K562 (cell line): ENCODE measurements around the gene KLC1.

Source experiments
- CC2D1A ChIP-seq: fragments of 450-650 bp; IDR thresholded peaks from 2 replicates; pipeline ENCODE4 v1.6.1; 2017; ENCODE audit warnings: mild to moderate bottlenecking
- ERF ChIP-seq: fragments of 450-650 bp; formaldehyde crosslinking; IDR thresholded peaks from 2 replicates; pipeline ENCODE4 v1.4.0; 2020; ENCODE audit warnings: mild to moderate bottlenecking, mixed read lengths
- FOSL1 ChIP-seq: fragments of 200-800 bp; sonication (Bioruptor generic); conservative IDR thresholded peaks from 2 replicates; pipeline ENCODE4 v1.6.1; 2016; ENCODE audit warnings: missing genetic modification characterization, missing compliant biosample characterization
- HSF4 ChIP-seq: fragments of 250-450 bp; sonication (Bioruptor Pico); IDR thresholded peaks from 2 replicates; pipeline ENCODE4 v2.1.2; 2022; ENCODE audit warnings: mild to moderate bottlenecking, moderate library complexity, borderline replicate concordance
- NR2C2 ChIP-seq, 2 experiments: fragments of 200-800 bp in 1 of 2; sonication (Bioruptor generic) in 1 of 2; sonication (generic) in 1 of 2; formaldehyde crosslinking in 1 of 2; IDR thresholded peaks; 2 replicates each; pipeline versions ENCODE4 v1.6.1 to v1.8.0; 2016 to 2022; ENCODE audit warnings: mild to moderate bottlenecking in 1 of 2, missing compliant biosample characterization in 1 of 2, missing genetic modification characterization in 1 of 2, missing genetic modification reagents in 1 of 2
- PCBP2 ChIP-seq: fragments of 200-400 bp; formaldehyde crosslinking; IDR thresholded peaks from 2 replicates; pipeline ENCODE4 v1.6.1; 2018; ENCODE audit warnings: low read length, low read depth, mild to moderate bottlenecking, moderate library complexity; ENCODE audit not compliant: poor library complexity, severe bottlenecking
- PRPF4 ChIP-seq: fragments of 200-400 bp; formaldehyde crosslinking; IDR thresholded peaks from one replicate; pipeline ENCODE4 v1.6.1; 2017; ENCODE audit warnings: low read length, low read depth, mild to moderate bottlenecking; ENCODE audit not compliant: insufficient read depth, poor library complexity, severe bottlenecking
- SETDB1 ChIP-seq: IDR thresholded peaks from one replicate; pipeline ENCODE4 v1.6.1; 2012; ENCODE audit warnings: low read length, control low read depth, inconsistent platforms
- TARDBP ChIP-seq: fragments of 450-650 bp; IDR thresholded peaks from 2 replicates; pipeline ENCODE4 v1.6.1; 2016
- ZNF146 ChIP-seq: IDR thresholded peaks from one replicate; pipeline ENCODE4 v1.6.1; 2018; ENCODE audit warnings: missing compliant biosample characterization; ENCODE audit not compliant: unreplicated experiment
- TF ChIP-seq, protein P1 (sequence below), 3 experiments: IDR thresholded peaks in 2 of 3; conservative IDR thresholded peaks in 1 of 3; 2 replicates each; pipeline ENCODE4 v1.5.1; 2011 to 2012; ENCODE audit warnings: low read length in 3 of 3, mild to moderate bottlenecking in 3 of 3, control low read depth in 2 of 3, improper control_type of control experiment in 1 of 3, inconsistent platforms in 1 of 3, low read depth in 1 of 3, mixed read lengths in 1 of 3, moderate library complexity in 1 of 3; ENCODE audit not compliant: insufficient read depth in 2 of 3

GRCh38 chr14:103735022-103735421 lies 106.0 kb downstream of the KLC1 start:
- no peak for TF ChIP-seq ERF (CRISPR knock-in tag)
- TF ChIP-seq TARDBP = no peak
- TF ChIP-seq HSF4 (CRISPR knock-in tag) = no peak
- no peak for TF ChIP-seq ZNF146 (CRISPR knock-in tag)
- no peak for TF ChIP-seq FOSL1 (tag)
- TF ChIP-seq, protein P1, sequence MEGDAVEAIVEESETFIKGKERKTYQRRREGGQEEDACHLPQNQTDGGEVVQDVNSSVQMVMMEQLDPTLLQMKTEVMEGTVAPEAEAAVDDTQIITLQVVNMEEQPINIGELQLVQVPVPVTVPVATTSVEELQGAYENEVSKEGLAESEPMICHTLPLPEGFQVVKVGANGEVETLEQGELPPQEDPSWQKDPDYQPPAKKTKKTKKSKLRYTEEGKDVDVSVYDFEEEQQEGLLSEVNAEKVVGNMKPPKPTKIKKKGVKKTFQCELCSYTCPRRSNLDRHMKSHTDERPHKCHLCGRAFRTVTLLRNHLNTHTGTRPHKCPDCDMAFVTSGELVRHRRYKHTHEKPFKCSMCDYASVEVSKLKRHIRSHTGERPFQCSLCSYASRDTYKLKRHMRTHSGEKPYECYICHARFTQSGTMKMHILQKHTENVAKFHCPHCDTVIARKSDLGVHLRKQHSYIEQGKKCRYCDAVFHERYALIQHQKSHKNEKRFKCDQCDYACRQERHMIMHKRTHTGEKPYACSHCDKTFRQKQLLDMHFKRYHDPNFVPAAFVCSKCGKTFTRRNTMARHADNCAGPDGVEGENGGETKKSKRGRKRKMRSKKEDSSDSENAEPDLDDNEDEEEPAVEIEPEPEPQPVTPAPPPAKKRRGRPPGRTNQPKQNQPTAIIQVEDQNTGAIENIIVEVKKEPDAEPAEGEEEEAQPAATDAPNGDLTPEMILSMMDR (IDR thresholded peaks at IDR 0.05 in 2 of 3, conservative IDR thresholded peaks at IDR 0.05 in 1 of 3; ENCODE audit: insufficient read depth in 2 of 3, low read depth in 1 of 3, low read length in 3 of 3) = no peak
- TF ChIP-seq PCBP2 = no peak
- no peak for TF ChIP-seq PRPF4
- TF ChIP-seq CC2D1A = no peak
- TF ChIP-seq NR2C2 (CRISPR knock-in tag; IDR thresholded peaks at IDR 0.05) = no peak
- no peak for TF ChIP-seq NR2C2 (tag; IDR thresholded peaks at IDR 0.05)
- no peak for TF ChIP-seq SETDB1
